ENCODE results near the gene TEDC2. TPM values are rescaled to one million over a fixed set of nuclear protein-coding genes. Genes with fewer than 3 reads are reported as not detected.

Gene TEDC2
- total and polyA plus RNA-seq, 10 of the 15 experiments (the other 5 are each of a cell fraction or from before 2014, with no cell fraction given): 0.23 to 47.9 (median 19.1) TPM

DNA sequence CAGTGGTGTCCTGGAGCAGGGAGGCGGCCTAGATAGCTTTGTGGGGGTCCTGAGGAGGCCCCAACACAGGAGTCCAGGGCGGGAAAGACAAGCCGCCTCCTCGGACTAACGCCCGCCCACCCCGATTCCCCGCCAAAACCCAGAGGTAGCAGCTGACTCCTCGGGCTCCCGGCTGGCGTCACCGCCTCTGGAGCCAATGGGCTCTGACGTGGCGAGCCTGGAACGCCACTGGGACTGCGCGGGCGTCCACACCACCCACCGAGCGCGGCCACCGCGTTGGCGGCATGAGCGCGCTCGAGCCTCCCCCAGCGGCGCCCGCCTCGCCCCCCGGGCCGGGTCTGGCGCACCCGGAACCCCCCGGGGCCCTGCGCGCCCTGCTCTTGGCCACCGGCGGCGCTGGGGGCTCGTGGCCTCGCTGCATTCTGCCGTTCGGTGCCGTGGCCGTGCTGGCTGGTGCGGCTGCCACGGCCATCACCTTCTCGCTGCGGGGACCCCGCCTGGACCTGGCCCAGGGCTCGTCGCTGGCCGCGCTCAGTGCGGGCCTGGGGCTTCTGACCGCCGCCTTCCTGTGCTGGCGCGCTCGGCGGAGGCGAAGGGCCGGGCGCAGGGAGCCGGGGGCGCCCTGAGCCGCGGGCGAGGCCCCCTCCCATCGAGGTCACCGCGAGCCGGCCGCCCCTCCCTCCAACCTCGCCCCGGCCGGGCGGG lies 7.8 kb downstream of the TEDC2 start (continued):
- TF ChIP-seq KAT2A (conservative IDR thresholded peaks at IDR 0.05; ENCODE audit: control insufficient read depth, low read depth, low read length) (no peak), POLR2A (IDR thresholded peaks at IDR 0.05; ENCODE audit: low read depth, low read length) (peak; percentile 68), POU2F2 (IDR thresholded peaks at IDR 0.05; ENCODE audit: borderline replicate concordance, low read depth, low read length) (0 out of 3 replicates have a peak, but pooled peaks have one; percentile 12), FOS (IDR thresholded peaks at IDR 0.05; ENCODE audit: borderline replicate concordance, extremely low read depth, insufficient read length) (no peak), CREM (IDR thresholded peaks at IDR 0.05; ENCODE audit: low read depth) (0 out of 2 replicates have a peak, but pooled peaks have one; percentile 46), CHD2 (IDR thresholded peaks at IDR 0.05; ENCODE audit: borderline replicate concordance, low read depth, low read length) (no peak), SRF (IDR thresholded peaks at IDR 0.05; ENCODE audit: low read depth in 2 of 2, low read length in 2 of 2) (no peak), YY1 (IDR thresholded peaks at IDR 0.05; ENCODE audit: low read depth, low read length) (0 out of 2 replicates have a peak, but pooled peaks have one; percentile 20), ATF7 (IDR thresholded peaks at IDR 0.05; ENCODE audit: low read depth) (no peak), POLR2AphosphoS5 (IDR thresholded peaks at IDR 0.05; ENCODE audit: low read length) (peak; percentile 21; the same call in 1 of the 2 replicates), SIN3A (IDR thresholded peaks at IDR 0.05; ENCODE audit: low read depth, low read length) (no peak), CBX5 (IDR thresholded peaks at IDR 0.05; ENCODE audit: low read depth) (no peak), WRNIP1 (IDR thresholded peaks at IDR 0.05; ENCODE audit: borderline replicate concordance, low read depth, low read length) (no peak), ZNF24 (IDR thresholded peaks at IDR 0.05) (no peak), NR2F1 (conservative IDR thresholded peaks at IDR 0.05) (peak; percentile 30; the same call in 1 of the 2 replicates), CHD1 (IDR thresholded peaks at IDR 0.05; ENCODE audit: low read depth, low read length) (no peak), SUPT20H (IDR thresholded peaks at IDR 0.05; ENCODE audit: borderline replicate concordance, control insufficient read depth, low read depth, low read length) (no peak), STAT1 (conservative IDR thresholded peaks at IDR 0.05) (no peak), TAF1 (IDR thresholded peaks at IDR 0.05; ENCODE audit: borderline replicate concordance, low read depth, low read length) (no peak), ESRRA (IDR thresholded peaks at IDR 0.05; ENCODE audit: low read length) (no peak), CBFB (IDR thresholded peaks at IDR 0.05; ENCODE audit: low read depth) (no peak), EED (IDR thresholded peaks at IDR 0.05; ENCODE audit: low read depth) (no peak), MEF2A (IDR thresholded peaks at IDR 0.05; ENCODE audit: insufficient read depth, low read depth, low read length) (no peak), GABPA (IDR thresholded peaks at IDR 0.05; ENCODE audit: low read depth) (no peak)
- TF ChIP-seq, protein P1, sequence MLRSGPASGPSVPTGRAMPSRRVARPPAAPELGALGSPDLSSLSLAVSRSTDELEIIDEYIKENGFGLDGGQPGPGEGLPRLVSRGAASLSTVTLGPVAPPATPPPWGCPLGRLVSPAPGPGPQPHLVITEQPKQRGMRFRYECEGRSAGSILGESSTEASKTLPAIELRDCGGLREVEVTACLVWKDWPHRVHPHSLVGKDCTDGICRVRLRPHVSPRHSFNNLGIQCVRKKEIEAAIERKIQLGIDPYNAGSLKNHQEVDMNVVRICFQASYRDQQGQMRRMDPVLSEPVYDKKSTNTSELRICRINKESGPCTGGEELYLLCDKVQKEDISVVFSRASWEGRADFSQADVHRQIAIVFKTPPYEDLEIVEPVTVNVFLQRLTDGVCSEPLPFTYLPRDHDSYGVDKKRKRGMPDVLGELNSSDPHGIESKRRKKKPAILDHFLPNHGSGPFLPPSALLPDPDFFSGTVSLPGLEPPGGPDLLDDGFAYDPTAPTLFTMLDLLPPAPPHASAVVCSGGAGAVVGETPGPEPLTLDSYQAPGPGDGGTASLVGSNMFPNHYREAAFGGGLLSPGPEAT (IDR thresholded peaks at IDR 0.05; ENCODE audit: low read depth): no peak
- TF ChIP-seq, protein P2, sequence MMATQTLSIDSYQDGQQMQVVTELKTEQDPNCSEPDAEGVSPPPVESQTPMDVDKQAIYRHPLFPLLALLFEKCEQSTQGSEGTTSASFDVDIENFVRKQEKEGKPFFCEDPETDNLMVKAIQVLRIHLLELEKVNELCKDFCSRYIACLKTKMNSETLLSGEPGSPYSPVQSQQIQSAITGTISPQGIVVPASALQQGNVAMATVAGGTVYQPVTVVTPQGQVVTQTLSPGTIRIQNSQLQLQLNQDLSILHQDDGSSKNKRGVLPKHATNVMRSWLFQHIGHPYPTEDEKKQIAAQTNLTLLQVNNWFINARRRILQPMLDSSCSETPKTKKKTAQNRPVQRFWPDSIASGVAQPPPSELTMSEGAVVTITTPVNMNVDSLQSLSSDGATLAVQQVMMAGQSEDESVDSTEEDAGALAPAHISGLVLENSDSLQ (IDR thresholded peaks at IDR 0.05): no peak
- TF ChIP-seq, protein P3, sequence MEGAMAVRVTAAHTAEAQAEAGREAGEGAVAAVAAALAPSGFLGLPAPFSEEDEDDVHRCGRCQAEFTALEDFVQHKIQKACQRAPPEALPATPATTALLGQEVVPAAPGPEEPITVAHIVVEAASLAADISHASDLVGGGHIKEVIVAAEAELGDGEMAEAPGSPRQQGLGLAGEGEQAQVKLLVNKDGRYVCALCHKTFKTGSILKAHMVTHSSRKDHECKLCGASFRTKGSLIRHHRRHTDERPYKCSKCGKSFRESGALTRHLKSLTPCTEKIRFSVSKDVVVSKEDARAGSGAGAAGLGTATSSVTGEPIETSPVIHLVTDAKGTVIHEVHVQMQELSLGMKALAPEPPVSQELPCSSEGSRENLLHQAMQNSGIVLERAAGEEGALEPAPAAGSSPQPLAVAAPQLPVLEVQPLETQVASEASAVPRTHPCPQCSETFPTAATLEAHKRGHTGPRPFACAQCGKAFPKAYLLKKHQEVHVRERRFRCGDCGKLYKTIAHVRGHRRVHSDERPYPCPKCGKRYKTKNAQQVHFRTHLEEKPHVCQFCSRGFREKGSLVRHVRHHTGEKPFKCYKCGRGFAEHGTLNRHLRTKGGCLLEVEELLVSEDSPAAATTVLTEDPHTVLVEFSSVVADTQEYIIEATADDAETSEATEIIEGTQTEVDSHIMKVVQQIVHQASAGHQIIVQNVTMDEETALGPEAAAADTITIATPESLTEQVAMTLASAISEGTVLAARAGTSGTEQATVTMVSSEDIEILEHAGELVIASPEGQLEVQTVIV (IDR thresholded peaks at IDR 0.05; ENCODE audit: borderline replicate concordance, partially characterized antibody): no peak

All from GM12878 (cell line).